C4-2B (cell line): ENCODE data around the gene TSGA10IP.

Source experiments
- ZFX ChIP-seq: fragments of 450-650 bp; IDR thresholded peaks from 2 replicates; pipeline ENCODE4 v1.6.1; 2017
- TF ChIP-seq, protein P1 (sequence below): fragments of 450-650 bp; conservative IDR thresholded peaks from 2 replicates; pipeline ENCODE4 v1.5.1; 2017; ENCODE audit warnings: mild to moderate bottlenecking

DNA sequence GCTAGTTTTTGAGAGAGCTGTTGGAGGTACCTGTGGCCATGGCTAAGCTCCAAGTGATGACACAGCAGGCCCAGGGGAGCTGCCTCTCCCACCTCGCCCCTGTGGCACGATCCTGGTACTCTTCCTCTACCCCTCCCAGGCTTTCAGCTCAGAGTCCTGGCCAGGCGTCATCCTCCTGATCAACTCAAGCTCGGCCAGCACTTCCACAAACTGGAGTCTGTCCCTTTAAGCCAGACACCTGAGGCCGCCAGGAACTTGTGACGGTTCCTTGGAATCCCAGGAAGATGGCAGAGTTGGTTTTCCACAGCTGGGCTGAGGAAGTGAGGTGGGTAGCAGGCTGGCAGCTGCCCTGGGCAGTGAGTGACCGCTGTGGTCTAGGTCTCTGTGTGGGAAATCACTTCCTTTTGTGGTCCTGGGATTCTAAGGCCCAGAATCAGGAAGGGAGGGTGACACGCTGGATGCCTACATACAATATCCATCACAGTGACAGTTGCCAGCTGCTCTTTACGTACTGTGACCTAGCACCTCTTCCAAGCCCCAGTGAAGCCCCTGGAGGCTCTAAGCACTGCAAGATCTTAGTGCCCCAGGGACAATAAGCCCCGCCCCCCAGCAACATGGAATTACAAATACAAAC, 63.3 kb downstream of the TSGA10IP start:
- TF ChIP-seq, protein P1, sequence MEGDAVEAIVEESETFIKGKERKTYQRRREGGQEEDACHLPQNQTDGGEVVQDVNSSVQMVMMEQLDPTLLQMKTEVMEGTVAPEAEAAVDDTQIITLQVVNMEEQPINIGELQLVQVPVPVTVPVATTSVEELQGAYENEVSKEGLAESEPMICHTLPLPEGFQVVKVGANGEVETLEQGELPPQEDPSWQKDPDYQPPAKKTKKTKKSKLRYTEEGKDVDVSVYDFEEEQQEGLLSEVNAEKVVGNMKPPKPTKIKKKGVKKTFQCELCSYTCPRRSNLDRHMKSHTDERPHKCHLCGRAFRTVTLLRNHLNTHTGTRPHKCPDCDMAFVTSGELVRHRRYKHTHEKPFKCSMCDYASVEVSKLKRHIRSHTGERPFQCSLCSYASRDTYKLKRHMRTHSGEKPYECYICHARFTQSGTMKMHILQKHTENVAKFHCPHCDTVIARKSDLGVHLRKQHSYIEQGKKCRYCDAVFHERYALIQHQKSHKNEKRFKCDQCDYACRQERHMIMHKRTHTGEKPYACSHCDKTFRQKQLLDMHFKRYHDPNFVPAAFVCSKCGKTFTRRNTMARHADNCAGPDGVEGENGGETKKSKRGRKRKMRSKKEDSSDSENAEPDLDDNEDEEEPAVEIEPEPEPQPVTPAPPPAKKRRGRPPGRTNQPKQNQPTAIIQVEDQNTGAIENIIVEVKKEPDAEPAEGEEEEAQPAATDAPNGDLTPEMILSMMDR, result no peak
- no peak for TF ChIP-seq ZFX
